IMR-90 (cell line): Measurements from ENCODE around the gene AFTPH.

Experiments used
- CEBPB ChIP-seq: IDR thresholded peaks from 2 replicates; pipeline ENCODE4 v1.6.1; 2012; ENCODE audit warnings: low read depth, low read length, improper control_type of control experiment
- CHD1 ChIP-seq: IDR thresholded peaks from 2 replicates; pipeline ENCODE4 v1.6.1; 2012; ENCODE audit warnings: low read depth, low read length, improper control_type of control experiment
- CTCF ChIP-seq: conservative IDR thresholded peaks from 2 replicates; pipeline ENCODE4 v1.5.1; 2012; ENCODE audit warnings: mild to moderate bottlenecking, low read depth, low read length, improper control_type of control experiment
- FOS ChIP-seq: fragments of 150-350 bp; IDR thresholded peaks from 2 replicates; pipeline ENCODE4 v1.6.1; 2016; ENCODE audit warnings: low read depth, low read length
- MAFK ChIP-seq: IDR thresholded peaks from 2 replicates; pipeline ENCODE4 v1.6.1; 2012; ENCODE audit warnings: low read depth, low read length, improper control_type of control experiment
- MAZ ChIP-seq: IDR thresholded peaks from 2 replicates; pipeline ENCODE4 v1.6.1; 2012; ENCODE audit warnings: low read depth, mild to moderate bottlenecking, low read length, improper control_type of control experiment, moderate library complexity, borderline replicate concordance
- MXI1 ChIP-seq: IDR thresholded peaks from 2 replicates; pipeline ENCODE4 v1.6.1; 2012; ENCODE audit warnings: low read depth, mild to moderate bottlenecking, low read length, moderate library complexity, borderline replicate concordance
- NFE2L2 ChIP-seq: fragments of 150-350 bp; IDR thresholded peaks from 2 replicates; pipeline ENCODE4 v1.6.1; 2016; ENCODE audit warnings: low read depth, mild to moderate bottlenecking, low read length
- POLR2A ChIP-seq: IDR thresholded peaks from 2 replicates; pipeline ENCODE4 v1.6.1; 2012; ENCODE audit warnings: mild to moderate bottlenecking, low read depth, low read length
- RAD21 ChIP-seq: IDR thresholded peaks from 2 replicates; pipeline ENCODE4 v1.6.1; 2012; ENCODE audit warnings: low read length, improper control_type of control experiment
- RCOR1 ChIP-seq: IDR thresholded peaks from 2 replicates; pipeline ENCODE4 v1.6.1; 2012; ENCODE audit warnings: mild to moderate bottlenecking, low read length, improper control_type of control experiment; ENCODE audit not compliant: insufficient replicate concordance
- RFX5 ChIP-seq: IDR thresholded peaks from 2 replicates; pipeline ENCODE4 v1.8.0; 2012; ENCODE audit warnings: low read depth, mild to moderate bottlenecking, low read length, moderate library complexity
- USF2 ChIP-seq: fragments of 150-350 bp; IDR thresholded peaks from 2 replicates; pipeline ENCODE4 v1.6.1; 2017; ENCODE audit warnings: mild to moderate bottlenecking, antibody characterized with exemption, low read length, low read depth
- TF ChIP-seq, protein P1 (sequence below): fragments of 150-350 bp; IDR thresholded peaks from 2 replicates; pipeline ENCODE4 v1.6.1; 2016; ENCODE audit warnings: low read depth, mild to moderate bottlenecking, low read length, moderate library complexity, borderline replicate concordance

DNA sequence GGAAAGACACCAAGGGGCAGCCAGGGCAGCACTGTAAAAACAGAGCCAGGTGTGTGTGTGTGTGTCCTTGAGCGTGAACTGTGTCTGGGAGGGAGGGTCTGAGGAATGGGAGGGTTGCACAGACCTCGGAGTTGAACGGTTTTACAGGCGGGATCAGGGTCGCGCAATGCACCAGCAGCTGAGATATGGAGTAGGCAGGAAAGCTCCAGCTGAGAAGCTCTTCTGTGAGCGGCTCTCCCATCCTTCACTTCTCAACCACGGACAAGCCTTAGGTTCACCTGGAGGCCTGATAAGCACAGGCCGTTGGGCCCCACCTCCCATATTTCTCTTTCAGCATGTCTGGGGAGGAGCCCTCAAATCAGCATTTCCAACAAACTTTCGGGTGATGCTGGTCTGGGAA, 117.5 kb downstream of the AFTPH start:
- TF ChIP-seq CEBPB (no peak), RFX5 (no peak), CTCF (no peak), MXI1 (no peak), RAD21 (no peak), NFE2L2 (no peak), POLR2A (no peak), RCOR1 (no peak), FOS (no peak), USF2 (no peak), MAZ (no peak), CHD1 (no peak), MAFK (no peak)
- TF ChIP-seq, protein P1, sequence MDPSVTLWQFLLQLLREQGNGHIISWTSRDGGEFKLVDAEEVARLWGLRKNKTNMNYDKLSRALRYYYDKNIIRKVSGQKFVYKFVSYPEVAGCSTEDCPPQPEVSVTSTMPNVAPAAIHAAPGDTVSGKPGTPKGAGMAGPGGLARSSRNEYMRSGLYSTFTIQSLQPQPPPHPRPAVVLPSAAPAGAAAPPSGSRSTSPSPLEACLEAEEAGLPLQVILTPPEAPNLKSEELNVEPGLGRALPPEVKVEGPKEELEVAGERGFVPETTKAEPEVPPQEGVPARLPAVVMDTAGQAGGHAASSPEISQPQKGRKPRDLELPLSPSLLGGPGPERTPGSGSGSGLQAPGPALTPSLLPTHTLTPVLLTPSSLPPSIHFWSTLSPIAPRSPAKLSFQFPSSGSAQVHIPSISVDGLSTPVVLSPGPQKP = no peak
